Osteoblast (primary cell): ENCODE measurements around the gene IAPP. TPM values are rescaled to one million over a fixed set of nuclear protein-coding genes. Genes with fewer than 3 reads are reported as not detected.
"Not testable (repeated sequence)": the region's sequence is repeated elsewhere in the genome, so short reads cannot be mapped to it uniquely, and the experiment has no call there.

ENCODE experiments used
- DNase-seq: peaks from one replicate; pipeline ENCODE4 v3.0.0; 2011; ENCODE audit warnings: low spot score, mixed read lengths; ENCODE audit not compliant: insufficient read length; ENCODE audit errors: missing footprints
- H2AFZ ChIP-seq: 2 replicates; pipeline ENCODE4 v1.6.0; 2011; ENCODE audit warnings: mild to moderate bottlenecking, low read length
- H3K27ac ChIP-seq: 2 replicates; pipeline ENCODE4 v1.5.1; 2011; ENCODE audit warnings: mild to moderate bottlenecking, low read depth, low read length, moderate library complexity
- H3K27me3 ChIP-seq: 2 replicates; pipeline ENCODE4 v1.6.0; 2012; ENCODE audit warnings: mild to moderate bottlenecking, control low read depth, inconsistent platforms, low read length, moderate library complexity; ENCODE audit not compliant: insufficient read depth
- H3K36me3 ChIP-seq: 2 replicates; pipeline ENCODE4 v1.5.1; 2011; ENCODE audit warnings: mild to moderate bottlenecking, low read length, control low read depth, moderate library complexity; ENCODE audit not compliant: insufficient read depth
- H3K4me1 ChIP-seq: 2 replicates; pipeline ENCODE4 v1.5.1; 2011; ENCODE audit warnings: mild to moderate bottlenecking, low read length, control low read depth, moderate library complexity; ENCODE audit not compliant: insufficient read depth
- H3K4me2 ChIP-seq: 2 replicates; pipeline ENCODE4 v1.6.0; 2011; ENCODE audit warnings: mild to moderate bottlenecking, low read length; ENCODE audit not compliant: insufficient read depth
- H3K4me3 ChIP-seq: fragments of 200-600 bp; sonication (generic); 3 replicates; pipeline ENCODE4 v1.5.1; 2012; ENCODE audit warnings: mild to moderate bottlenecking, low read length, inconsistent platforms; ENCODE audit not compliant: insufficient read depth
- H3K79me2 ChIP-seq: 2 replicates; pipeline ENCODE4 v1.6.0; 2012; ENCODE audit warnings: mild to moderate bottlenecking, low read length, control low read depth, inconsistent platforms; ENCODE audit not compliant: insufficient read depth
- H3K9me3 ChIP-seq: 2 replicates; pipeline ENCODE4 v1.5.1; 2011; ENCODE audit warnings: low read depth, low read length, control low read depth
- H4K20me1 ChIP-seq: 2 replicates; pipeline ENCODE4 v1.6.0; 2012; ENCODE audit warnings: mild to moderate bottlenecking, low read length, control low read depth; ENCODE audit not compliant: insufficient read depth
- total RNA-seq: library from RNA; depleted of rRNA; stranded (reverse); fragments of >200 nt; gene quantifications from 2 replicates; pipeline ENCODE4 v1.2.3, GENCODE V29; 2012
- TF ChIP-seq, protein P1 (sequence below): IDR thresholded peaks from 2 replicates; pipeline ENCODE4 v1.5.1; 2011; ENCODE audit warnings: mild to moderate bottlenecking, low read depth, low read length, moderate library complexity; ENCODE audit errors: extremely low read depth

Gene IAPP
- total RNA-seq, 1 donor = not detected

GRCh38 chr12:21387174-21387573 is 14.5 kb downstream of the IAPP start:
- H3K4me3 ChIP-seq = no peak overlapping the region
- H3K27ac ChIP-seq = no peak overlapping the region
- no peaks in the 10 kb centered on the region for H3K4me1 ChIP-seq

GRCh38 chr12:21392384-21392783 is 19.7 kb downstream of the IAPP start:
- TF ChIP-seq, protein P1, sequence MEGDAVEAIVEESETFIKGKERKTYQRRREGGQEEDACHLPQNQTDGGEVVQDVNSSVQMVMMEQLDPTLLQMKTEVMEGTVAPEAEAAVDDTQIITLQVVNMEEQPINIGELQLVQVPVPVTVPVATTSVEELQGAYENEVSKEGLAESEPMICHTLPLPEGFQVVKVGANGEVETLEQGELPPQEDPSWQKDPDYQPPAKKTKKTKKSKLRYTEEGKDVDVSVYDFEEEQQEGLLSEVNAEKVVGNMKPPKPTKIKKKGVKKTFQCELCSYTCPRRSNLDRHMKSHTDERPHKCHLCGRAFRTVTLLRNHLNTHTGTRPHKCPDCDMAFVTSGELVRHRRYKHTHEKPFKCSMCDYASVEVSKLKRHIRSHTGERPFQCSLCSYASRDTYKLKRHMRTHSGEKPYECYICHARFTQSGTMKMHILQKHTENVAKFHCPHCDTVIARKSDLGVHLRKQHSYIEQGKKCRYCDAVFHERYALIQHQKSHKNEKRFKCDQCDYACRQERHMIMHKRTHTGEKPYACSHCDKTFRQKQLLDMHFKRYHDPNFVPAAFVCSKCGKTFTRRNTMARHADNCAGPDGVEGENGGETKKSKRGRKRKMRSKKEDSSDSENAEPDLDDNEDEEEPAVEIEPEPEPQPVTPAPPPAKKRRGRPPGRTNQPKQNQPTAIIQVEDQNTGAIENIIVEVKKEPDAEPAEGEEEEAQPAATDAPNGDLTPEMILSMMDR = no peak
- Histone ChIP-seq H4K20me1 (no peaks in the 10 kb centered on the region), H2AFZ (no peak overlapping the region), H3K4me2 (no peak overlapping the region), H3K4me3 (no peak overlapping the region), H3K79me2 (no peaks in the 10 kb centered on the region), H3K36me3 (no peaks in the 10 kb centered on the region), H3K27ac (no peak overlapping the region), H3K9me3 (no peaks in the 10 kb centered on the region), H3K4me1 (no peaks in the 10 kb centered on the region), H3K27me3 (no peaks in the 10 kb centered on the region)
- no peak for DNase-seq

More at GRCh38 chr12:21387174-21387573, 14.5 kb downstream of the IAPP start:
- TF ChIP-seq, protein P1 = no peak
- no peaks in the 10 kb centered on the region for H3K9me3 ChIP-seq
- no peak overlapping the region for H3K4me2 ChIP-seq
- no peaks in the 10 kb centered on the region for H4K20me1 ChIP-seq
- no peaks in the 10 kb centered on the region for H3K36me3 ChIP-seq
- no peak overlapping the region for H2AFZ ChIP-seq
- no peaks in the 10 kb centered on the region for H3K27me3 ChIP-seq
- no peak for DNase-seq
- H3K79me2 ChIP-seq = no peaks in the 10 kb centered on the region

DNA sequence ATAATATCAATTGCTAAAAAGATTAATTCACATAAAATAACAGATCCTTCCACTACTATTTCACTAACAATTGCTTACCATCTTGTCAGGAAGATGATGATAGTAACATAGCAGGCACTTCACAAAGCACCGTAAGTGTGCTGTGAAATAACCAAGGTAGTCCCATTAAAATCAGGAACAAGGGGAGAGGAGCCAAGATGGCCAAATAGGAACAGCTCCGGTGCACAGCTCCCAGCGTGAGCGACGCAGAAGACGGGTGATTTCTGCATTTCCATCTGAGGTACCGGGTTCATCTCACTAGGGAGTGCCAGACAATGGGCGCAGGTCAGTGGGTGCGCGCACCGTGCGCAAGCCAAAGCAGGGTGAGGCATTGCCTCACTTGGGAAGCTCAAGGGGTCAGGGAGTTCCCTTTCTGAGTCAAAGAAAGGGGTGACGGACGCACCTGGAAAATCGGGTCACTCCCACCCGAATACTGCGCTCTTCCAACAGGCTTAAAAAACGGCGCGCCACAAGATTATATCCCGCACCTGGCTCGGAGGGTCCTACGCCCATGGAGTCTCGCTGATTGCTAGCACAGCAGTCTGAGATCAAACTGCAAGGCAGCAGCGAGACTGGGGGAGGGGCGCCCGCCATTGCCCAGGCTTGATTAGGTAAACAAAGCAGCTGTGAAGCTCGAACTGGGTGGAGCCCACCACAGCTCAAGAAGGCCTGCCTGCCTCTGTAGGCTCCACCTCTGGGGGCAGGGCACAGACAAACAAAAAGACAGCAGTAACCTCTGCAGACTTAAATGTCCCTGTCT is 22.3 kb downstream of the IAPP start:
- not testable (repeated sequence) for H3K9me3 ChIP-seq, H3K36me3 ChIP-seq, H2AFZ ChIP-seq, H4K20me1 ChIP-seq, H3K4me2 ChIP-seq, H3K4me3 ChIP-seq, H3K27me3 ChIP-seq, H3K27ac ChIP-seq, H3K4me1 ChIP-seq, DNase-seq, H3K79me2 ChIP-seq

GRCh38 chr12:21413369-21414277 is 40.9 kb downstream of the IAPP start:
- Histone ChIP-seq H3K36me3 (no peaks in the 10 kb centered on the region), H3K4me1 (peaks cover 7% of the 10 kb centered on the region), H3K4me3 (no peak overlapping the region), H4K20me1 (no peaks in the 10 kb centered on the region), H3K27me3 (no peaks in the 10 kb centered on the region), H2AFZ (peak overlapping the region; percentile 39), H3K4me2 (no peak overlapping the region), H3K27ac (no peak overlapping the region), H3K79me2 (no peaks in the 10 kb centered on the region), H3K9me3 (no peaks in the 10 kb centered on the region)
- no peak for DNase-seq
- TF ChIP-seq, protein P1 = no peak
